ENCODE data around the gene ACVRL1. TPM values are rescaled to one million over a fixed set of nuclear protein-coding genes. Genes with fewer than 3 reads are reported as not detected.

The ACVRL1 gene
- total and polyA plus RNA-seq, 10 of the 15 experiments (the other 5 are each of a cell fraction or from before 2014, with no cell fraction given) = not detected

GRCh38 chr12:51970904-51971646, 63.8 kb downstream of the ACVRL1 start (continued):
- TF ChIP-seq CHD2 (IDR thresholded peaks at IDR 0.05; ENCODE audit: borderline replicate concordance, low read depth, low read length) (no peak), STAT1 (conservative IDR thresholded peaks at IDR 0.05) (no peak), ASH2L (IDR thresholded peaks at IDR 0.05; ENCODE audit: borderline replicate concordance, low read depth) (no peak), MTA2 (IDR thresholded peaks at IDR 0.05; ENCODE audit: low read depth) (peak; percentile 85), PAX8 (IDR thresholded peaks at IDR 0.05) (no peak), RCOR1 (conservative IDR thresholded peaks at IDR 0.05; ENCODE audit: low read depth, low read length) (0 out of 2 replicates have a peak, but pooled peaks have one; percentile 56), EP300 (IDR thresholded peaks at IDR 0.05; ENCODE audit: borderline replicate concordance in 1 of 2, control insufficient read depth in 1 of 2, low read depth in 2 of 2, low read length in 2 of 2) (peak; percentile 81 to 87; a peak in 3 of 4 replicates), RAD21 (IDR thresholded peaks at IDR 0.05; ENCODE audit: insufficient read depth, low read depth, low read length) (0 out of 2 replicates have a peak, but pooled peaks have one; percentile 8), MAX (IDR thresholded peaks at IDR 0.05; ENCODE audit: low read depth, low read length) (no peak), HDAC2 (IDR thresholded peaks at IDR 0.05) (no peak), PAX5 (IDR thresholded peaks at IDR 0.05; ENCODE audit: borderline replicate concordance, low read depth, low read length) (peak; percentile 84), SIN3A (IDR thresholded peaks at IDR 0.05; ENCODE audit: low read depth, low read length) (no peak), POLR2AphosphoS5 (IDR thresholded peaks at IDR 0.05; ENCODE audit: low read length) (no peak), SREBF2 (IDR thresholded peaks at IDR 0.05; ENCODE audit: low read length) (no peak), SUPT20H (IDR thresholded peaks at IDR 0.05; ENCODE audit: borderline replicate concordance, control insufficient read depth, low read depth, low read length) (no peak), ZNF207 (IDR thresholded peaks at IDR 0.05; ENCODE audit: borderline replicate concordance) (no peak), SIX5 (IDR thresholded peaks at IDR 0.05; ENCODE audit: low read depth, low read length, severe bottlenecking) (no peak), DPF2 (IDR thresholded peaks at IDR 0.05) (peak; percentile 78; the same call in 1 of the 2 replicates), SMAD5 (IDR thresholded peaks at IDR 0.05; ENCODE audit: low read depth) (no peak), EGR1 (IDR thresholded peaks at IDR 0.05; ENCODE audit: borderline replicate concordance in 1 of 2, low read depth in 2 of 2, low read length in 2 of 2) (no peak; a peak in 1 of 3 replicates), RAD51 (IDR thresholded peaks at IDR 0.05) (no peak), SKIL (IDR thresholded peaks at IDR 0.05; ENCODE audit: low read depth, poor library complexity, severe bottlenecking) (peak; percentile 98), USF1 (IDR thresholded peaks at IDR 0.05; ENCODE audit: borderline replicate concordance, extremely low read length, insufficient read depth, low read depth, low read length) (no peak), ZNF622 (IDR thresholded peaks at IDR 0.05) (no peak), ATF2 (IDR thresholded peaks at IDR 0.05; ENCODE audit: low read length) (peak; percentile 93), BHLHE40 (IDR thresholded peaks at IDR 0.05; ENCODE audit: borderline replicate concordance in 1 of 2, low read depth in 2 of 2, low read length in 1 of 2) (peak; percentile 63 to 67; a peak in 3 of 4 replicates)

Data from GM12878 (cell line).